Endothelial cell (in vitro differentiated cells): ENCODE data around the gene PDE4B. TPM values are rescaled to one million over a fixed set of nuclear protein-coding genes. Genes with fewer than 3 reads are reported as not detected.

Experiments used
- DNase-seq: peaks from one replicate; pipeline ENCODE4 v3.0.0; 2021; ENCODE audit warnings: low spot score
- H3K27ac Mint-ChIP-seq: one replicate; pipeline ENCODE4 v1.8.0; 2021; ENCODE audit warnings: mixed read lengths, inconsistent platforms; ENCODE audit not compliant: unreplicated experiment
- H3K27me3 Mint-ChIP-seq: one replicate; pipeline ENCODE4 v1.8.0; 2021; ENCODE audit warnings: mild to moderate bottlenecking, moderate library complexity, mixed read lengths, inconsistent platforms; ENCODE audit not compliant: unreplicated experiment
- H3K36me3 Mint-ChIP-seq: one replicate; pipeline ENCODE4 v1.8.0; 2021; ENCODE audit warnings: mild to moderate bottlenecking, low read depth, mixed read lengths, inconsistent platforms; ENCODE audit not compliant: unreplicated experiment
- H3K4me1 Mint-ChIP-seq: one replicate; pipeline ENCODE4 v1.8.0; 2021; ENCODE audit warnings: mild to moderate bottlenecking, mixed read lengths, inconsistent platforms; ENCODE audit not compliant: unreplicated experiment
- H3K4me3 Mint-ChIP-seq: one replicate; pipeline ENCODE4 v1.8.0; 2021; ENCODE audit warnings: mild to moderate bottlenecking, mixed read lengths, inconsistent platforms; ENCODE audit not compliant: unreplicated experiment
- H3K9me3 Mint-ChIP-seq: one replicate; pipeline ENCODE4 v1.8.0; 2021; ENCODE audit warnings: mixed read lengths, inconsistent platforms; ENCODE audit not compliant: unreplicated experiment
- CTCF ChIP-seq: fragments of 200-600 bp; sonication (generic); IDR thresholded peaks from one replicate; pipeline ENCODE4 v1.5.0; 2021; ENCODE audit warnings: antibody characterized with exemption; ENCODE audit not compliant: unreplicated experiment
- total RNA-seq: library from RNA; stranded (reverse); fragmentation: NEBNext Ultra II Directional; extraction: Animal tissue kit (Norgen Biotek cat#: 25700); gene quantifications from one replicate; pipeline ENCODE4 v1.2.1, GENCODE V29; 2021; ENCODE audit not compliant: unreplicated experiment

Gene PDE4B
- total RNA-seq, 1 donor from 2014 or later: 45.6 TPM

GRCh38 chr1:65820983-65821382 lies 28.3 kb downstream of the PDE4B start:
- no peaks in the 10 kb centered on the region for H3K36me3 Mint-ChIP-seq
- no peak for TF ChIP-seq CTCF
- no peaks in the 10 kb centered on the region for H3K9me3 Mint-ChIP-seq
- H3K27me3 Mint-ChIP-seq: no peaks in the 10 kb centered on the region
- H3K4me1 Mint-ChIP-seq: no peaks in the 10 kb centered on the region
- DNase-seq: no peak
- H3K4me3 Mint-ChIP-seq: no peak overlapping the region
- H3K27ac Mint-ChIP-seq: no peak overlapping the region

- no peak overlapping the region for H3K27ac Mint-ChIP-seq
- DNase-seq: no peak
These were observed 28.7 kb downstream of the PDE4B start for GRCh38 chr1:65821386-65821785.

DNA sequence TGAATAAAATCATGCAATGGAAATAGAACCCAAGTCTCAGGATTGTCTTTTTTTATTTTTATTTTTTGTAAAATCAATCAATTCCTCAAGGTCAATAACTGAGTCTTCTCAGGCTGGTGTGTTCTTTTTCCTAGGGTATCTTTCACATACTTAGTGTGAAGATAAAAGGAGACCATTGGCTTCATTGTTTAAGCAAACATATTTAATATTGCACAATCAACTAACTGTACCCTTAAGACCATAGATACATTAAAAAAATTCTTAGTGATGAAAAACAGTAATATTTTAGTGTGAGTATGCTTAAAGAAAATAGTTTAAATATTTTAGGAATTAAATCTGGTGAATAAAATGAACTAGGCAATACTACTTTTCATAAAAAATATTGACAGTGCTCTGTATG lies 31.4 kb downstream of the PDE4B start:
- H3K9me3 Mint-ChIP-seq: no peaks in the 10 kb centered on the region

More at GRCh38 chr1:65821386-65821785, 28.7 kb downstream of the PDE4B start:
- no peak for TF ChIP-seq CTCF
- no peaks in the 10 kb centered on the region for H3K36me3 Mint-ChIP-seq
- H3K4me1 Mint-ChIP-seq: no peaks in the 10 kb centered on the region
- no peak overlapping the region for H3K4me3 Mint-ChIP-seq
- no peaks in the 10 kb centered on the region for H3K9me3 Mint-ChIP-seq
- no peaks in the 10 kb centered on the region for H3K27me3 Mint-ChIP-seq

GRCh38 chr1:65825741-65826140 lies 33.0 kb downstream of the PDE4B start:
- no peak for DNase-seq
- Mint-ChIP-seq H3K9me3 (no peaks in the 10 kb centered on the region), H3K27ac (no peak overlapping the region), H3K36me3 (no peaks in the 10 kb centered on the region), H3K27me3 (no peaks in the 10 kb centered on the region), H3K4me1 (no peaks in the 10 kb centered on the region), H3K4me3 (no peak overlapping the region)
- no peak for TF ChIP-seq CTCF

More for the DNA sequence above, 31.4 kb downstream of the PDE4B start:
- Mint-ChIP-seq H3K4me3 (no peak overlapping the region), H3K36me3 (no peaks in the 10 kb centered on the region), H3K27me3 (no peaks in the 10 kb centered on the region), H3K4me1 (no peaks in the 10 kb centered on the region), H3K27ac (no peak overlapping the region)
- no peak for DNase-seq
- TF ChIP-seq CTCF: no peak

- Mint-ChIP-seq H3K4me1 (no peaks in the 10 kb centered on the region), H3K27me3 (no peaks in the 10 kb centered on the region), H3K27ac (no peak overlapping the region), H3K4me3 (no peak overlapping the region), H3K9me3 (no peaks in the 10 kb centered on the region), H3K36me3 (no peaks in the 10 kb centered on the region)
- no peak for DNase-seq
- no peak for TF ChIP-seq CTCF
These were observed 34.1 kb downstream of the PDE4B start for GRCh38 chr1:65826782-65827181.
